NOMO-1 treated with dmso at 0.1 percent for 144 hours (cell line): ENCODE measurements around the gene SIX1.
A peak's percentile ranks its signal among the peaks of the same experiment; 100 is the strongest.

ENCODE experiments used
- DNase-seq: peaks from one replicate; lab custom pipeline; 2025; ENCODE audit not compliant: unreplicated experiment; lab: John Stamatoyannopoulos, UW

Gene SIX1

DNA sequence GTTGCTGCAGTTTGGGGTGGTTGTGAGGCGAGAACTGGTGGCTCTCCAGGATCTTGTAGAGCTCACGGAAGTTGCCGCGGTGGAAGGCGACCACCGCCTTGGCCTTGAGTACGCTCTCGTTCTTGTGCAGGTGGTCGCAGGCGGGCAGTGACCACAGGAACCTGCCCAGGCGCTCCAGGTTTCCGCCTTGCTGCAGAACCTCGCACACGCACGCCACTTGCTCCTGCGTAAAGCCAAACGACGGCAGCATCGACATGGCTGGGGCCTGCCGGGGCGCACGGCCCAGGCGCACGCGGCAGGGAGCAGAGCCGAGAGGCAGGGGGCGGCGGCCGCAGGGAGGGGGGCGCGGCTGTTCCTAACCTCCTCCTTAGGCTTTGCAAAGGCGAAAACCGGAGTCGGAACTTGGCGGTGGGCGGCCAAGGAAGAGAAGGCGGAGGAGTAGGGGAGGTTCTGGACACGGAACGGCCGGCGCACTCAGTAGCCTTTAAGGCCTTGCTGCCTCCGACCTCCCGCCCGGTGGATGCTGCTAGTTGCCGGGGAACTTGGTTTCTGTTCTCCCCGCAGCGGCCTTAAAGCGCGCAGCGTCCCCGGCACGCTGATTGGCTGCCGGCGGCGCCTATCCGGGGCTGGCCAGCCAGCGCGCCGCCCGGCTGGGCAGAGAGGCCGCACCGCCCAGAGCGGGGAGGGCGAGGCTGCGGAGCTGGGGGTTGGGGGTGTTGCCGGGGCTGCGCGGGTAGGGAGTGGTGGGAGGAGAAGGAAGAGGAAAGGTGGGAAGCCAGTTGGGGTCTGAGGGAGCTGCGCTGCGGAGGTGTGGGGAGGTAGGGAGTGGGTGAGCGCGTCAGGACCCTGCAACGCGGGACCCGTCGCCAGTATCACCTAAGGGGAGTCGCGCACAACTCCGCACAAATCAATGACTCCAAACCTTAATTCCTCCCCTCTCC is at the start of gene SIX1:
Gene SIX1, minus strand, starts transcription at position 544 of the 941 bp plus-strand sequence. Its CDS starts 288 bp downstream, at position 256.
- DNase-seq = peak; percentile 61

DNA sequence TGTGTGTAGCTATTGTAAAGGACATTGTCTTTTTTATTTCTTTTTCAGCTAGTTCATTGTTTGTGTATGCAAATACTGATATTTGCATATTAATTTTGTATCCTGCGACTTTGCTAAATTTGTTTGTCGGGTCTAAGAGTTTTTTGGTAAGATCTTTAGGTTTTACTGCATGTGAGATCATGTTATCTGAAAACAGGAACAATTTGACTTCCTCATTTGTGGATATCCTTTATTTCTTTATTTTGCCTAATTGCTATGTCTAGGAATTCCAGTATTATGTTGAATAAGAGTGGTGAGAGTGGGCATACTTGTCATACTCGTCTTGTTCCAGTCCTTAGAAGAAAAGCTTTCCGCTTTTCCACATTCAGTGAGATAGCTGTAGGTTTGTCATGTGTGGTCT is 46.0 kb upstream of the SIX1 start:
- no peak for DNase-seq

DNA sequence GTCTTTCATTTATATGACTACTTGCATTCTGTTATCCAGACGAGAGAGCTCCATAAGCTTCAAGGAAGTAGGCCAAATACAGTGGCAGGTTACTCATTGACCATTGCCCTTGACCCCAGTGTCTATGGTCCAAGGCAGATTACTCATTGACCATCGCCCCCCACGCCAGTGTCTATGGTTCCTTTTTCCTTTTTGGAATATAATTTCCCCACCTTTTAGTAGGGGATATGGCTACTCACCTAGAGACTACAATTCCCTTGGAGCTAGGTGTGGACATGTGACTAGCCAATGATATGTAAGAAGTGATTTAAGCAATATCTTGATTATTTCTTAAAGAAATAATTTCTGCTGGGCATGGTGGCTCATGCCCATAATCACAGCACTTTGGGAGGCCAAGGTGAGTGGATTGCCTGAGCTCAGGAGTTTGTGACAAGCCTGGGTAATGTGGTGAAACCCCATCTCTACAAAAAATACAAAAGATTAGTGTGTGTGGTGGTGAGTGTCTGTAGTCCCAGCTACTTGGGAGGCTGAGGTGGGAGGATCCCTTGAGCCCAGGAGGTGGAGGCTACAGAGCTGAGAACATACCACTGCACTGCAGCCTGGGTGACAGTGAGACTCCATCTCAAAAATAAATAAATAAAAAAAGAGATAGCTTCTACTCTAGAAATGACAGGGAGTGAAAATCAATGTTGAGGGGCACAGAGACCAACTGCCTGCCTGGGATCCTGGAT is 42.3 kb upstream of the SIX1 start:
- DNase-seq = no peak

DNA sequence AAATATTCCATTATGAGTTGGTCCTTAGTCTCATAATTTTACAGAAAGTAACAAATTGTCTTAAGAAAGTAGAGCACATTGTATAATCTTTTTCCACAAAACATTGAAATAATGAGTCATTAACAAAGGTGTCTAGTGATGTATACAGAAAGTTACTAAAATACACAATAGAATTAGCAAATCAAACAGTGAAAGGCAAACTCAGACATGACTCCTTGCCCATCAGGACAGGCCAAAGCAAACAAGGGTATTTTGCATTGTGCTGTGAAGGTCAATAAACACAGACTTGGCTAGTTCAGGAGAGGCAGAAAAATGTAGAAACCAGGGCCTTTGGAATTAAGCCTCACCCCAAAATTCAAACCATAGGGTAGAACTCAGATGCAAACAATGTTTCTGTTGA is 37.6 kb upstream of the SIX1 start:
- DNase-seq = no peak

DNA sequence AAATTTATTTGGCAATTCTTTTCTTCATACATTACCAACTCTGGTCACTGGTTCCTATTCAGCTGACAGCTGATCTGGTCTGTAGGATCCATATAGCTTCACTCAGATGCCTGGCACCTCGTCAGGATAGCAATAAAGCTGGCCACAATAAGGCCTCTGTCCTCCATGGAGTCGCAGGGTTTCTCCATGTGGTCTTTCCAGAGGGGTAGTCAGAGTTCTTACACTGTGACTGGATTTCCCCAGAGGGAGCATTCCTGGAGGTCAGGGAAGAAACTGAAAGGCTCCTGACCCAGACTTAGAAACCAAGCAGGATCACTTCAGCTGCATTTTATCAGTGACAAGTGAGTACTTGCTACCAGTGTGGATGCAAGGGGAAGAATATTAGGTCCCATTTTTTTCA is 34.9 kb upstream of the SIX1 start:
- no peak for DNase-seq

DNA sequence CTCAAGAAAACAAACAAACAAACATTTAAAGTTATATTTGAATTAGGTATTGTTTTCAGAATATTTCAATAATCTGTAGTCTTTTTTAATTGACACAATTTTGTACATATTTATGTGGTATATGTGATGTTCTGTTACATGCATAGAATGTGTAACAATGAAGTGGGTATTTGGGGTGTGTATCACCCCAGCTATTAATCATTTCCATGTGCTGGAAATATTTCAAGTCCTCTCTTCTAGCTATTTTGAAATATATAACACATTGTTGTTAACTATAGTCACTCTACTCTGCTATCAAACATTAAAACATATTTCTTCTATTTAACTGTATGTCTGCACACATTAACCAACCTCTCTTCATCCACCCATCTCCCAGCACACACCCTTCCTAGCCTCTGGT is 32.0 kb upstream of the SIX1 start:
- no peak for DNase-seq

DNA sequence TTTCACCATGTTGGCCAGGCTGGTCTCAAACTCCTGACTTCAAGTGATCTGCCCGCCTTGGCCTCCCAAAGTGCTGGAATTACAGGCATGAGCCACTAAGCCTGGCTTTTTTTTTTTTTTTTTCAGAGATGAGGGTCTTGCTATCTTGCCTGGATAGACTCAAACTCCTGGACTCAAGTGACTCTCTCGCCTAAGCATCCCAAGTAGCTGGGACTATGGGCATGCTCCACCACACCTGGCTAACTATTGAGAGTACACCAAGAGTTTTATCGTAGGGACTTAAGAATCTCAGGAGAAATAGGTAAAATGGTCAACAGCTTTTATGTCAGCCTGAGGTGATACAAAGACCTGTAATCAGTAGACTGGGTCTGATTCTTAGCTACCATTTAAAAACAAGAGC is 31.2 kb upstream of the SIX1 start:
- DNase-seq = no peak

DNA sequence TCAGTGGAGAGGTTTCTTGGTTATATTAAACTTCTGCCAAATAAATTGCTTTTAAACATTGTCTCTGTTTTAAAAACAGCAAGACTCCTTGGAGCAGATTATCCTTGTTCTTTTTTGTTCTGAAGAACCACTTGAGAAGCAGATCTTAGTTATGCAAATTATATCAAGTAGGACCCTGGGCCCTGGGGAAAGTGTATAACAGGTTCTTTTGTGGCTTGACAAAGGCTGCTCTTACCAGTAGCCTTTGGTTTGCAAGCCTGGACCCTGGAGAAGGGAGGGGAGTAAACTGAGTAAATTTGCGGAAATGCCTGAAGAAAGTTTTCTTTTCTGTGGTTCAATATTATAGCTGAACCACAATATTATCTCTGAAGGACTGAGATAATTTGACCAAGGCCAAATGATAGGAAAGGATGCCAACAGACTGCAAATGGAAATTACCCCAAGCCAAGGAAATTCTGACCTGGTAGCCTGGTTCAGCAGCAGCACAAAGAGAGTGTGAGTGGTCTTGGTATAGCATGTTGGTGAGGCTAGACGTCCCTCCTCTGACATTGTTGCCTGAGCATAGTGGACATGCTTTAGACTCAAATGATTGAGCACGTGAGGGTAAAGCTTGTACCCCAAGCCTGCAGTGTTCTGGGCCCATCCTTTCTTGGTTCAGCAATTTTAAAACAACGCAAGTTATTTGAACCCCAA is 30.4 kb upstream of the SIX1 start:
- DNase-seq = no peak

DNA sequence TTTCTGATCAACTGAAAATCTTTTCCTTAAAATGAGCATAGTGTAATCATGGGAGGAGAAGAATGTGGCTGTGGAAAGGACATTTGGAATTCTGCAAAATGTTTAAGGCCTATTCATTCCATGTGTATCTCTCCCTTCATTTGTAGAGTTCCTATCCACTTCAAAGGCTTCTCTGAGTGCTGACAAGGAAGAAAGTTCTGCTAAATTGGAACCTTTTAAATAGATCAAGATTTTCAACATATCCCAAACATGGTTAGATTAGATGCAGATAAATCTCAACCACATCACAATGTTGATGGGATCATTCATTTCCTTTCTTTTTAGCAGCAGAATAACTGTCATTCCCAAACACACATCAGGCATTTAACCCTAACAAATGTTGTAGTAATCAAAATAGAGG is 28.4 kb upstream of the SIX1 start:
- DNase-seq = no peak

DNA sequence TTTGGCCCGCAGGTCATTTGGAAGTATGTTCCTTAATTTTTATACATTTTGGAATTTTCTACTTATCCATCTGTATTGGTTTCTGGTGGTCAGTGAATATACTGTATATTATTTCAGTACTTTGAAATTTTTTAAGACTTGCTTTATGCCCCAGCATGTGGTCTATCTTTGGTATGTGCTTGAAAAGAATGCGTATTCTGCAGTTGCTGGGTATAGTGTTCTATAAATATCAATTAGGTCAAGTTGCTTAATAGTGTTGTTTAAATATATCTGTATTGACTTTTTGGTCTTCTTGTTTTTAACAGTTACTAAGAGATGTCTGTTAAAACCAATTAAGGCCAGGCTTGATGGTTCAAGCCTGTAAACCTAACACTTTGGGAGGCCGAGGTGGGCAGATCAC is 21.7 kb upstream of the SIX1 start:
- DNase-seq = no peak

DNA sequence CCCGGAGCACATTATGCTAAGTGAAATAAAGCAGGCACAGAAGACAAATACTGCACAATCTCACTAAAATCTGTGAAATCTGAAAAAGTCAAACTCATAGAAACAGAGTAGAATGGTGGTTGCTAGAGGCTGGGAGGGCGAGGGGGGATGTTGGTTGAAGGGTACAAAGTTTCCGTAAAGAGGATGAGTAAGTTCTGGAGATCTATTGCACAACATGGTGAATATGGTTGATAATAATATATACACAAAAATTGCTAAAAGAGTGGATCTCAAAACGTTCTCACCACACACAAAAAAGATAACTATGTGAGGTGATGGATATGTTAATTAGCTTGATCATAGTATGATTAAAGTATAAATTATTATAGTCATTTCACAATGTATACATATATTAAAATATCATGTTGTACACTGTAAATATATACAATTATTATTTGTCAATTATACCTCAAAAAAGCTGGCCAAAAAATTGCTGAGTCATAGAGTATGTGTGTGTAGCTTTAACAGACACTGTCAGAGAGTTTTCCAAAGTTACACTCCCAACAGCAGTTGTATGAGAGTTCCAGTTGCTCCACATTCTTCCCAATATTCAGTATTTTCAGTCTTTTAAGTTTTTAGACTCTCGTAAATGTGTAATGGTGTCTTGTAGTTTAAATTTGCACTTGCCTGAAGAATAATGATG is 19.3 kb upstream of the SIX1 start:
- DNase-seq = no peak

DNA sequence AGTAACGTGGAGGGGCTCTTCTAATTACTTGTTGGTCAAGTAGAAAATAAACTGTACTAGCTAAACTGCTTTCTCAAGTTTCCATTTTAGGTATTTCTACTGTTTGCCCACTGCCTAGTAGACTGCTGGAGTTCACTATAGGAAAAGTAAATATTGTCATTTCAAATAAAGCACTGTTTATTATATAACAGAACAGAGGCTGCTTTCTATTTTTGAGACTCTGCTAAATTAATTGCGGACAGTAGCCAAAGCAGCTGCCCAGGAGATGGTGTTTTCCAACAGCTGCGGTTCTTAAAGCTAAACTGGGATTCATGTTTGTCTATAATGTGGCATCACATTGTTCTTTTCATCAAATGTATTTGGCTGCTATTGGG is 15.9 kb upstream of the SIX1 start:
- DNase-seq = no peak

DNA sequence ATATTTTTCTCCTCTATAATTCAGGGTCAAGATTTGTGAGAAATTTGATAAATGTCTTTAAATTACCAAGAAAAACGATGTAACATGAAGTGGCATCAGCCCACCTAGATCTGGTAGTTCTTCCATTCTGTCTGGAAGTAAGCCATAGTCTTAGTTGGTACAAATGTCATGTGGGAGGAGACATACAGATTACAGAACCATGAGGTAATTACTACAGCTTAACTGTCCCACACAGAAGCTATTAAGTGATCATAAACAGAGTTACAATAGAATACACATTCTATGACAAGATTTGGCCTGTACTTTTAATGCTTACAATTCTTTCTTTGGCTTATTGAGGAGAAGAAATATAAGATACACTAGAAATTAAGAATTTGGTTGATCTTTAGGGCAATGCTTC is 13.7 kb upstream of the SIX1 start:
- no peak for DNase-seq

DNA sequence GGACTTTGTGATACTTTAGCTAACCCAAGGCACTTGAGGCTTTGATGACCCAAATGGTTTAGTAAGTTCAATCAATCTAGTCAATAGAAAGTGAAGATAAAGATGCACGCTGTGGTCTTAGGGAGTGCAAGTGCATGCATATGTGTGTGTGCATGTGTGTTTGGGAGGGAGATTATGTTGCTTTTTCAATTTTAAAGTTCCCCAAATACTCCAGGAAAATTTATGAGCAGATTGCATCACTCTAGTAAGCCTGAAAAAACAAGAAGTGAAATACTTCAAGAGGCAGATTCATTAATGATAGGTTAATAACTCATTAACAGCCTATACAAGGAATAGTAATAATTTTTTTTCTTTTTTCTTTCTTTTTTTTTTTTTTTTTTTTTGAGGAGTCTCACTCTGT is 12.4 kb upstream of the SIX1 start:
- DNase-seq = peak; percentile 56

DNA sequence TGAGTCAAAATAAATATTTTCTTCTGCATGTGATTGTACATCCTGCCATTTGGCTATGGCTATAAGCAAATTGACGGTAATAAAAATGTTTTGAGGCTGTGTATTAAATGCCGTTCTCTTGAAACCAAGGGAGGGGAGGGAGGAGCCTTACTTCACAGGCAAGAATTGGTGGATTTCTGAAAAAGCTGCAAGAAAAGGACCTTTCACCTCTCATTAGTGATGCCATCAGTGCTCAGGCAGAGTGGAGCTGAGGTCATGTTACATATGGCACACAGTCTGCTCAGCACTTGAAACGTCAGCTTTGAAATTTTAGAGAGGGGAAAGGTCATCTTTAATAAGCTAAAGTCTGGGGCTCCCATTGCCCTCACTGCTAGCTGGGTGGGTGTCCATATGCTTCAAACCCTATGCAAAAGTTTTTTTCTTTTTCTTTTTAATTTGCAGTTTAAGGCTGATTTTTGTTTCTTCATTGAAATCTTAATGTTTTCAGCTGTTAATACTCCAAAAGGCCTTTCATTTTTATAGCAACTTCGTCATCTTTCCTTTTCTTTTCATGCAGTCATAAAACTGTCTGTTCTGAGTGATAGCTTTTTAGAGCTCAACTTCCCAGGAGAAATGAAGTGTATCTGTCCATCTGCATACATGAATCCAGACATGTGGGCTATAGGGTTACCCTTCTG is 9.8 kb upstream of the SIX1 start:
- DNase-seq = no peak

DNA sequence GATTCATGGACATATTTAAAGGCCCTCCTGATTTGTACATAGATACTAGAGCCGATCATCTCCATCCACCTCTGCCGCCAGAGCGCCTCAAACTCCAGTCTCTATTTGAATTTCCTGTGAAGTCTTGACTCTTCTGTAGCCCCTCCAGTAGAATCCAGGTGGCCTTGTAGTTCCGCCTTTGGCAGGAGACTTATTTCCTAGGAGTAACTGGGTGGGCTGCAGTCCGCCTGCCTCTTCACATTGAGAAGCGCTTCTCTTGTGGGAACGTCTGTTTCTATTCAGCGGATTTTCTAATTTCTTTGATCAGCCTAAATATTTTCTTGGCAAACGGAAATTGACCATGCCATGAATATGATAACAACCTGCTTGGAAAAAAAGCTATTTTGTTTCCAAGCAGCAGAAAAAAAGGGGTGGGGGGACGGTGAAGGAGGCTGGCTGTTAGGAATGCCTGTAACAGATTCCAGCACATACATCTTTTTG is 9.0 kb upstream of the SIX1 start:
- no peak for DNase-seq

DNA sequence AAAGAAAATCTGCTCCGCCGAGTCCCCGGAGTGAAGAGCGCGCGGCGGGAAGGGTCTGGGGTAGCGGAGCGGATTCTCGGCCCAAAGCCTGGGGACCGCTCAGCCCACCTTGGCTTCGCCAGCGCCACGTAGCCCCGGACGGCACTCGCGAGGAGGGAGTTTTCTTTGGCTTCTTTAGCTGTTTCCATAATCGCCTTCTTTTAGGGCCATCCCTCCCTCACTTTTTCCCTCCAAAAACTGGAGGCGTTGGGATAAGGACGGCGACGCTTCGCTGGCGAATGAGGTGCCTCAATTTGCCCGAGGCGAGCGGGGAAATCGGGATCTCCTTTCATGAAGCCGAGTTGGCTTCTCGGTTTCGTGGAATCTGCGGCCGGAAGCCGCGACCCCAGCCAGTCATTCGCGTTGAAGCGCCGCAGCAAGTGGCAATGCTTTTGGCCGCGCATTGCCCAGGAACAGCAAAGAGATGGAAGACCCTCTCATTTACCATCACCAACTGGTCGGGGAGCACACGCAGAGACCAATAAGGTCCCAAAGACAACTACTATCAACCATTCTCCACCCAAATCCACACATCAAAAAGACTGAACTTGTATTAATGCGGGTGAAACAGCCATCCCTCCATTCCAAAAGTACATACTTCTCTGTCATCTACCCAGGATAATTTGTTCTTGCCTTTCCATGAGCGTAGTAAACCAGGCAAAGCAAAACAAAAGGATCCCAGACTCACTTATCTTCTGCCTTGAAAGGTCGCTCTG is 8.4 kb upstream of the SIX1 start:
- DNase-seq = no peak

DNA sequence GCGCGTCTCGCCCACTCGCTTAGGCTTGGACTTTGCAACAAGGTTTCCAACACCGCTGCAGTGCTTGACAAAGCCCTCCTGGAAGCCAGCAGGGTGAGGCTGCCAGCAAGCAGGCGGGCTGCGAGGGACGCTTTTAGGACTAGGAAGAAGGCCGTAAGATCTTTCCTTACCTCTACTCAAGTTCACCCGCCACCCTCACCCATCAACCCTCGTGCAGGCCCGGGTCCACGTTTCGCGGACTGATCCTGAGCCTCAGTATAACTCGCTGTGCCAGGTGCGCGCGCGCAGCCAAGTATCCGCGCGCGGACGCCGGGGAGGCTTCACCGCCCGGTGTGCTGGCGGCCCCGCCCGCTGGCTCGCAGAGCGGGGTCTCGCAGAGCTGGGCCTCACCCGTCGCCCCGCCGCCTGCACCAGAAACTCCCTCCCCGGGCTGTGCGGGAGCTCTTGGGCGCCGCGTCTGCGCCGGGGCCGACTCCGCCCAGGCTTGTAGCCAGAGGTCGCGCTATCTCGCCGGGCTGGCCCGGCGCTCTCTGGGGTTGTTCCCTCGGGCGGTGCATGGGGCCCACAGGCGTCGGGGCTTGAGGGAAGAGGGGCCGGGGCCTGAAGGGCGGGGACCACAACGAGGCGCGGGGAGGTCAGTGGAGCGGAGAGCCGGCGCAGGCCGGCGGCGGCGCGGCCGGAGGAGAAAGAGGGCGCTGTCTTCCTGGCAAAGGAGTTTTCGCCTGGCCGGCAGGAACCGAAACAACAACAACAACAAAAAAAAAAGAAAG is 7.6 kb upstream of the SIX1 start:
- DNase-seq = peak; percentile 53
